IMR-90 (cell line): ENCODE measurements around the gene BASP1. TPM values are rescaled to one million over a fixed set of nuclear protein-coding genes. Genes with fewer than 3 reads are reported as not detected.
A peak's percentile ranks its signal among the peaks of the same experiment; 100 is the strongest.
"Not testable (repeated sequence)": the region's sequence is repeated elsewhere in the genome, so short reads cannot be mapped to it uniquely, and the experiment has no call there.

Source experiments
- ATAC-seq: fragments of 200-7000 bp; cut with Tn5 transposase; 2 replicates; pipeline ENCODE4 v1.9.1; 2020; ENCODE audit warnings: low read depth, mild to moderate bottlenecking, moderate library complexity
- BruUV-seq: library from RNA; stranded (reverse); fragments of 400-500 nt; replicated peaks from 2 replicates; lab custom pipeline; 2021; lab: Mats Ljungman, UMichigan
- CTCF ChIA-PET: fragments of 300-600 bp; formaldehyde crosslinking; extraction: SDS; loops from one replicate; lab custom pipeline; 2021; ENCODE audit warnings: antibody characterized with exemption; lab: Yijun Ruan, JAX
- POLR2A ChIA-PET: fragments of 300-600 bp; sonication (Branson Sonifier 250); formaldehyde crosslinking; loops from one replicate; lab custom pipeline; 2022; ENCODE audit warnings: antibody characterized with exemption; ENCODE audit not compliant: unreplicated experiment; lab: Charles Lee
- DNase-seq: peaks from one replicate; pipeline ENCODE4 v3.0.0; 2013
- H2AFZ ChIP-seq: replicated peaks from 2 replicates; pipeline ENCODE3; 2013; ENCODE audit warnings: low read length, mild to moderate bottlenecking; ENCODE audit not compliant: poor library complexity
- H2AK5ac ChIP-seq: 2 replicates; pipeline ENCODE4 v1.6.1; 2013; ENCODE audit warnings: low read depth, low read length, inconsistent platforms
- H2AK9ac ChIP-seq: replicated peaks from 2 replicates; pipeline ENCODE3; 2013; ENCODE audit warnings: mild to moderate bottlenecking, low read depth, low read length, moderate library complexity; ENCODE audit not compliant: poor library complexity
- H2BK120ac ChIP-seq: 2 replicates; pipeline ENCODE4 v1.6.1; 2013; ENCODE audit warnings: low read depth, low read length, inconsistent platforms
- H2BK15ac ChIP-seq: 3 replicates; pipeline ENCODE4 v1.6.1; 2013; ENCODE audit warnings: low read depth, low read length, inconsistent platforms
- H2BK20ac ChIP-seq: 2 replicates; pipeline ENCODE4 v1.6.1; 2013; ENCODE audit warnings: low read depth, mild to moderate bottlenecking, inconsistent platforms, low read length, moderate library complexity
- H2BK5ac ChIP-seq: 2 replicates; pipeline ENCODE4 v1.6.1; 2013; ENCODE audit warnings: mild to moderate bottlenecking, low read depth, low read length, inconsistent platforms; ENCODE audit not compliant: poor library complexity, severe bottlenecking
- H3K14ac ChIP-seq: replicated peaks from 2 replicates; pipeline ENCODE4 v1.6.1; 2013; ENCODE audit warnings: low read depth, low read length, inconsistent platforms
- H3K18ac ChIP-seq: 2 replicates; pipeline ENCODE4 v1.6.1; 2013; ENCODE audit warnings: low read depth, low read length, control low read depth
- H3K23ac ChIP-seq: 2 replicates; pipeline ENCODE4 v1.6.1; 2013; ENCODE audit warnings: low read depth, low read length, inconsistent platforms
- H3K27ac ChIP-seq: 2 replicates; pipeline ENCODE4 v1.5.1; 2013; ENCODE audit warnings: mild to moderate bottlenecking, control low read depth, low read length; ENCODE audit not compliant: insufficient read depth
- H3K27me3 ChIP-seq: 2 replicates; pipeline ENCODE4 v1.6.1; 2013; ENCODE audit warnings: low read length; ENCODE audit not compliant: control insufficient read depth, insufficient read depth
- H3K36me3 ChIP-seq: 2 replicates; pipeline ENCODE4 v1.6.1; 2013; ENCODE audit warnings: low read length, mixed read lengths; ENCODE audit not compliant: control insufficient read depth, insufficient read depth
- H3K4ac ChIP-seq: 2 replicates; pipeline ENCODE4 v1.6.1; 2013; ENCODE audit warnings: low read depth, low read length, inconsistent platforms
- H3K4me1 ChIP-seq: 2 replicates; pipeline ENCODE4 v1.6.1; 2013; ENCODE audit warnings: low read length, mixed read lengths; ENCODE audit not compliant: control insufficient read depth, insufficient read depth
- H3K4me2 ChIP-seq: 2 replicates; pipeline ENCODE4 v1.6.1; 2013; ENCODE audit warnings: low read depth, mild to moderate bottlenecking, control low read depth, low read length, moderate library complexity
- H3K4me3 ChIP-seq: 2 replicates; pipeline ENCODE4 v1.5.1; 2013; ENCODE audit warnings: low read depth, mild to moderate bottlenecking, control low read depth, low read length, moderate library complexity; ENCODE audit not compliant: insufficient read depth
- H3K56ac ChIP-seq: 2 replicates; pipeline ENCODE4 v1.6.1; 2013; ENCODE audit warnings: low read length, inconsistent platforms; ENCODE audit not compliant: insufficient read depth; ENCODE audit errors: extremely low read depth
- H3K79me1 ChIP-seq, 2 experiments: 2 replicates each; pipeline ENCODE4 v1.6.1; 2013; ENCODE audit warnings: low read length in 2 of 2, inconsistent platforms in 1 of 2, low read depth in 1 of 2
- H3K9ac ChIP-seq: 2 replicates; pipeline ENCODE4 v1.6.1; 2013; ENCODE audit warnings: low read depth, low read length, control low read depth
- H3K9me1 ChIP-seq: 2 replicates; pipeline ENCODE4 v1.6.1; 2013; ENCODE audit warnings: low read length, inconsistent platforms; ENCODE audit not compliant: insufficient read depth
- H3K9me3 ChIP-seq: 2 replicates; pipeline ENCODE4 v1.6.1; 2013; ENCODE audit warnings: low read length; ENCODE audit not compliant: control insufficient read depth, insufficient read depth
- H4K20me1 ChIP-seq: 2 replicates; pipeline ENCODE4 v1.6.1; 2013; ENCODE audit warnings: low read length, inconsistent platforms; ENCODE audit not compliant: insufficient read depth
- H4K5ac ChIP-seq: 2 replicates; pipeline ENCODE4 v1.6.1; 2013; ENCODE audit warnings: mild to moderate bottlenecking, low read depth, low read length, control low read depth
- H4K8ac ChIP-seq, 2 experiments: 2 replicates each; pipeline ENCODE4 v1.6.1; 2013; ENCODE audit warnings: low read depth in 2 of 2, low read length in 2 of 2, control low read depth in 1 of 2, inconsistent platforms in 1 of 2
- H4K91ac ChIP-seq: 2 replicates; pipeline ENCODE4 v1.6.1; 2013; ENCODE audit warnings: low read depth, low read length, inconsistent platforms; ENCODE audit not compliant: insufficient read depth
- WGBS, 2 experiments: methylation state at CpG; one replicate each; pipeline versions ENCODE4 v1.1.5 to v1.1.7; 2013; ENCODE audit warnings: missing lambda C conversion rate in 2 of 2; ENCODE audit not compliant: insufficient read length in 1 of 2; ENCODE audit errors: extremely low coverage in 2 of 2; 5-methylcytosine and 5-hydroxymethylcytosine counted together
- dilution Hi-C: fragments of 300-500 bp; cut with HindIII; formaldehyde crosslinking; loops from one replicate; pipeline ENCODE4 v1.14.3; 2018; ENCODE audit warnings: low sequenced_read_pairs; ENCODE audit not compliant: unreplicated experiment
- in situ Hi-C: fragments of 300-500 bp; cut with MboI; formaldehyde crosslinking; loops from 3 replicates; pipeline ENCODE4 v1.14.3; 2019; ENCODE audit warnings: low sequenced_read_pairs, inconsistent platforms, mixed read lengths
- intact Hi-C: fragments of 100-400 bp; cut with micrococcal nuclease; formaldehyde crosslinking; loops from 2 replicates; pipeline ENCODE4 v1.10.0; 2022
- polyA plus RNA-seq, 3 experiments: library from polyadenylated mRNA; depleted of rRNA; stranded (reverse); fragments of >200 nt; gene quantifications; 2 replicates each; pipeline ENCODE4 v1.2.3, GENCODE V29; 2012; ENCODE audit warnings: low replicate concordance in 1 of 3
- total RNA-seq: library from RNA; depleted of rRNA; stranded (reverse); fragments of >200 nt; gene quantifications from 2 replicates; pipeline ENCODE4 v1.2.3, GENCODE V29; 2012

The BASP1 gene
- total and polyA plus RNA-seq, 2 of the 4 experiments (the other 2 are of a cell fraction), result 39.6 to 103 TPM

DNA sequence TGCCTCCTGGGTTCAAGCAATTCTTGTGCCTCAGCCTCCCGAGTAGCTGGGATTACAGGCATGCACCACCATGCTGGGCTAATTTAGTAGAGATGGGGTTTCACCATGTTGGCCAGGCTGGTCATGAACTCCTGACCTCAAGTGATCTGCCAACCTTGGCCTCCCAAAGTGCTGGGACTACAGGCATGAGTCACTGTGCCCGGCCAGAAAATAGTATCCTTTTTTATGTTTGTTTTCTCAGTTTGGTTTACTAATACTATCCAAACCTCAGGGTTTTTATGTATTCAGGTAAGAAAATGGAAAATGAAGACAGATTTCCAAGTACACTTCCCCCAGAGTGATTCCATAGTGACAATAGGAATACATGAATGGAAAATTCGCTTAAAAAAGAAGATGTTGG, 101.7 kb downstream of the BASP1 start:
- H2BK15ac ChIP-seq, H4K20me1 ChIP-seq, H2AK9ac ChIP-seq, intact Hi-C loops, H3K18ac ChIP-seq, H3K9ac ChIP-seq, in situ Hi-C loops, H3K56ac ChIP-seq, POLR2A ChIA-PET, H3K14ac ChIP-seq, H3K27me3 ChIP-seq, BruUV-seq, DNase-seq, H2AFZ ChIP-seq, H3K36me3 ChIP-seq, H2AK5ac ChIP-seq, H3K27ac ChIP-seq, H3K9me3 ChIP-seq, H3K4me3 ChIP-seq, H3K23ac ChIP-seq, H2BK5ac ChIP-seq, H4K91ac ChIP-seq, H3K4me2 ChIP-seq, H2BK120ac ChIP-seq, H3K79me1 ChIP-seq, ATAC-seq, dilution Hi-C loops, H4K8ac ChIP-seq, H4K5ac ChIP-seq: not testable (repeated sequence)
- peaks cover 14% of the 10 kb centered on the region for H3K9me1 ChIP-seq
- H3K4me1 ChIP-seq, result peaks cover 17% of the 10 kb centered on the region
- H2BK20ac ChIP-seq, result peak overlapping the region; percentile 74; the same call in 1 of the 2 replicates
- peak overlapping the region; percentile 48; the same call in 1 of the 2 replicates for H3K4ac ChIP-seq
- CTCF ChIA-PET, result interaction anchor here (0.6 kb wide), 1 partner anchor 158 kb away, joined by 3 read pairs; no protein-coding TSS in a partner anchor
- no CpG with 5 or more reads among the region's 3 CpGs for WGBS, 2 experiments
